MCF 10A (cell line): ENCODE measurements around the gene HES4. TPM values are rescaled to one million over a fixed set of nuclear protein-coding genes. Genes with fewer than 3 reads are reported as not detected.

Experiments used
- BruUV-seq: library from RNA; stranded (reverse); fragments of 400-500 nt; replicated peaks from 2 replicates; lab custom pipeline; 2021; lab: Mats Ljungman, UMichigan
- CTCF ChIA-PET: fragments of 300-600 bp; sonication (Branson Sonifier 250); formaldehyde crosslinking; extraction: SDS; loops from one replicate; lab custom pipeline; 2021; ENCODE audit warnings: antibody characterized with exemption, inconsistent platforms; lab: Yijun Ruan, JAX
- POLR2A ChIA-PET: fragments of 300-600, 350-650 bp; sonication (Branson Sonifier 250); formaldehyde crosslinking; extraction: SDS; loops from one replicate; lab custom pipeline; 2020; ENCODE audit warnings: antibody characterized with exemption, inconsistent platforms; lab: Yijun Ruan, JAX
- DNase-seq: peaks from one replicate; pipeline ENCODE4 v3.0.0-alpha.2; 2018; ENCODE audit not compliant: unreplicated experiment
- H3K27ac Mint-ChIP-seq: one replicate; pipeline ENCODE4 v1.8.0; 2022; ENCODE audit warnings: mild to moderate bottlenecking, low read depth, mixed read lengths; ENCODE audit not compliant: unreplicated experiment
- H3K27me3 Mint-ChIP-seq: one replicate; pipeline ENCODE4 v1.8.0; 2022; ENCODE audit warnings: mixed read lengths; ENCODE audit not compliant: insufficient read depth, unreplicated experiment
- H3K36me3 Mint-ChIP-seq: one replicate; pipeline ENCODE4 v1.8.0; 2022; ENCODE audit warnings: mild to moderate bottlenecking, moderate library complexity, mixed read lengths; ENCODE audit not compliant: insufficient read depth, unreplicated experiment
- H3K4me1 Mint-ChIP-seq: one replicate; pipeline ENCODE4 v1.8.0; 2022; ENCODE audit warnings: mixed read lengths; ENCODE audit not compliant: insufficient read depth, unreplicated experiment
- H3K4me3 Mint-ChIP-seq: one replicate; pipeline ENCODE4 v1.8.0; 2022; ENCODE audit warnings: mild to moderate bottlenecking, moderate library complexity, mixed read lengths; ENCODE audit not compliant: unreplicated experiment
- H3K9me3 Mint-ChIP-seq: one replicate; pipeline ENCODE4 v1.8.0; 2022; ENCODE audit warnings: mixed read lengths; ENCODE audit not compliant: unreplicated experiment
- CTCF ChIP-seq: fragments of 200-600 bp; IDR thresholded peaks from one replicate; pipeline ENCODE4 v1.8.0; 2022; ENCODE audit warnings: antibody characterized with exemption, mild to moderate bottlenecking; ENCODE audit not compliant: unreplicated experiment
- intact Hi-C: fragments of 100-400 bp; cut with micrococcal nuclease; formaldehyde crosslinking; loops from 2 replicates; pipeline ENCODE4 v1.14.1; 2022
- total RNA-seq: library from RNA; stranded (reverse); gene quantifications from 2 replicates; pipeline ENCODE4 v1.2.3, GENCODE V29; 2022

The HES4 gene
- total RNA-seq, 1 experiment from 2014 or later: 42.1 TPM

GRCh38 chr1:1027791-1028190 lies 27.9 kb upstream of the HES4 start:
- DNase-seq: no peak
- H3K4me3 Mint-ChIP-seq: no peak overlapping the region
- intact Hi-C loops: no loop called here
- H3K36me3 Mint-ChIP-seq: peaks cover 9% of the 10 kb centered on the region
- ChIA-PET POLR2A (interaction anchor here (0.6 kb wide), 1 partner anchor 9 kb away, joined by 3 read pairs; no protein-coding TSS in a partner anchor), CTCF (no interaction called here)
- H3K27me3 Mint-ChIP-seq: no peaks in the 10 kb centered on the region
- H3K4me1 Mint-ChIP-seq: peaks cover 5% of the 10 kb centered on the region
- no TSS peak for BruUV-seq
- no peak for TF ChIP-seq CTCF
- H3K27ac Mint-ChIP-seq: no peak overlapping the region
- H3K9me3 Mint-ChIP-seq: no peaks in the 10 kb centered on the region

GRCh38 chr1:1026599-1027413 lies 26.9 kb upstream of the HES4 start:
- no peak for DNase-seq
- Mint-ChIP-seq H3K27me3 (no peaks in the 10 kb centered on the region), H3K27ac (no peak overlapping the region), H3K4me3 (no peak overlapping the region), H3K4me1 (peaks cover 11% of the 10 kb centered on the region), H3K36me3 (peaks cover 7% of the 10 kb centered on the region), H3K9me3 (no peaks in the 10 kb centered on the region)
- ChIA-PET POLR2A (no interaction called here), CTCF (interaction anchor here (0.6 to 1.2 kb wide), 3 partner anchors 36 to 72 kb away, joined by 3 to 5 read pairs (median 5); no protein-coding TSS in a partner anchor)
- no peak for TF ChIP-seq CTCF
- intact Hi-C loops: no loop called here
- no TSS peak for BruUV-seq

- peaks cover 11% of the 10 kb centered on the region for H3K4me1 Mint-ChIP-seq
- no peaks in the 10 kb centered on the region for H3K9me3 Mint-ChIP-seq
- no peak for TF ChIP-seq CTCF
- no peak for DNase-seq
- peaks cover 4% of the 10 kb centered on the region for H3K36me3 Mint-ChIP-seq
- no peak overlapping the region for H3K4me3 Mint-ChIP-seq
- CTCF ChIA-PET: interaction anchor here (0.8 to 1.2 kb wide), 4 partner anchors 22 to 41 kb away, joined by 3 to 5 read pairs (median 4); no protein-coding TSS in a partner anchor
- BruUV-seq: no TSS peak
- H3K27ac Mint-ChIP-seq: no peak overlapping the region
- POLR2A ChIA-PET: no interaction called here
- no peaks in the 10 kb centered on the region for H3K27me3 Mint-ChIP-seq
- intact Hi-C loops: no loop called here
Measured at GRCh38 chr1:1025730-1026129, 25.8 kb upstream of the HES4 start.
